ENCODE results near the gene DDX42.

DNA sequence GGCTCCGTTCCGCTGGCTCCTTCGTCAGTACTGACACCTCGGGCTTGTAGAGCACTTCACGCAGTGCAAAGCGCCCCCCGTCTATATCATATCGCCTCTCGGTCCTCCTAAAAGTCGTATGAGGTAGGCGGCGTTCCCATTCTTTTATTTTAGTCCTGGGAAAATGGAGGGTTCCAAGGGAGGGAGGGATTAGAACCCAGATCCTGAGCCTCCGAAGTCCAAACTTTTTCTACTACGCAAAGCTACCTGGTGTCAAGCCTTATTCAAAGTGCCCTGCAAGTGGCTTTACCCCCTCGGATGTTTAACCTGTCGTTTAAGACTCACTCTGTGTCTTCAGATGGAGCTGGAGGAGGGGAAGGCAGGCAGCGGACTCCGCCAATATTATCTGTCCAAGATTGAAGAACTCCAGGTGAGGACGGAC lies 53.8 kb downstream of the DDX42 start:
- TF ChIP-seq, protein P1, sequence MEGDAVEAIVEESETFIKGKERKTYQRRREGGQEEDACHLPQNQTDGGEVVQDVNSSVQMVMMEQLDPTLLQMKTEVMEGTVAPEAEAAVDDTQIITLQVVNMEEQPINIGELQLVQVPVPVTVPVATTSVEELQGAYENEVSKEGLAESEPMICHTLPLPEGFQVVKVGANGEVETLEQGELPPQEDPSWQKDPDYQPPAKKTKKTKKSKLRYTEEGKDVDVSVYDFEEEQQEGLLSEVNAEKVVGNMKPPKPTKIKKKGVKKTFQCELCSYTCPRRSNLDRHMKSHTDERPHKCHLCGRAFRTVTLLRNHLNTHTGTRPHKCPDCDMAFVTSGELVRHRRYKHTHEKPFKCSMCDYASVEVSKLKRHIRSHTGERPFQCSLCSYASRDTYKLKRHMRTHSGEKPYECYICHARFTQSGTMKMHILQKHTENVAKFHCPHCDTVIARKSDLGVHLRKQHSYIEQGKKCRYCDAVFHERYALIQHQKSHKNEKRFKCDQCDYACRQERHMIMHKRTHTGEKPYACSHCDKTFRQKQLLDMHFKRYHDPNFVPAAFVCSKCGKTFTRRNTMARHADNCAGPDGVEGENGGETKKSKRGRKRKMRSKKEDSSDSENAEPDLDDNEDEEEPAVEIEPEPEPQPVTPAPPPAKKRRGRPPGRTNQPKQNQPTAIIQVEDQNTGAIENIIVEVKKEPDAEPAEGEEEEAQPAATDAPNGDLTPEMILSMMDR (IDR thresholded peaks at IDR 0.05): peak; percentile 21
- TF ChIP-seq EZH2 (IDR thresholded peaks at IDR 0.05; ENCODE audit: borderline replicate concordance, insufficient read depth, low read depth, low read length, poor library complexity, severe bottlenecking): no peak
